NB4 (cell line): ENCODE data around the gene LIPT1.

Experiments
- DNase-seq: peaks from one replicate; pipeline ENCODE4 v3.0.0; 2010; ENCODE audit warnings: low read depth
- H3K4me3 ChIP-seq: one replicate; pipeline ENCODE4 v1.5.1; 2011; ENCODE audit warnings: mild to moderate bottlenecking, low read depth, low read length, moderate library complexity
- CTCF ChIP-seq: IDR thresholded peaks from one replicate; pipeline ENCODE4 v1.5.1; 2012; ENCODE audit warnings: low read depth, low read length
- MYC ChIP-seq: IDR thresholded peaks from 2 replicates; pipeline ENCODE4 v1.6.1; 2011; ENCODE audit warnings: low read depth, low read length
- POLR2A ChIP-seq: IDR thresholded peaks from 2 replicates; pipeline ENCODE4 v1.6.1; 2011; ENCODE audit warnings: mild to moderate bottlenecking; ENCODE audit not compliant: insufficient read length; ENCODE audit errors: extremely low read depth
- TF ChIP-seq, protein P1 (sequence below): IDR thresholded peaks from 2 replicates; pipeline ENCODE4 v1.6.1; 2011; ENCODE audit warnings: low read depth, low read length

Gene LIPT1

DNA sequence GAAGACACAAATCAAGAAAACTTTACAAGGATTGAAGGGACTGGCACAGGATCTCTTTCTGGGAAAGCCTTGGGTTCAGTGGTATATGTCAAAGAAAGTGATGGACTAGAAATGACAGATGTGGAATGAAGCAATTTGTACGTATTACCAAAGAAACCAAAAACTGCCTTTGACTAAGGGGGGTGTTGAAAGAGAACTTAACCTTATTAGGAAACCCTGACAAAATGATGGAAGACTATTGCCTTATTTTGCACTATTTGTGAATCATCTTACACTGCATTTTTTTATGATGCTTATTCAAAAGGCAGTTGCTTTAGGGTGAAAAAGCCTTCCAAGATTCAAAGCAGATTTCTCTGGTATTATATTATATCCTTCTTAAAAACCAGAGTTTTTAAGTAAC lies 4.1 kb upstream of the LIPT1 start:
- TF ChIP-seq MYC (no peak), CTCF (no peak), POLR2A (no peak)
- TF ChIP-seq, protein P1, sequence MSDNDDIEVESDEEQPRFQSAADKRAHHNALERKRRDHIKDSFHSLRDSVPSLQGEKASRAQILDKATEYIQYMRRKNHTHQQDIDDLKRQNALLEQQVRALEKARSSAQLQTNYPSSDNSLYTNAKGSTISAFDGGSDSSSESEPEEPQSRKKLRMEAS = no peak
- no peak overlapping the region for H3K4me3 ChIP-seq
- DNase-seq = peak; percentile 51

DNA sequence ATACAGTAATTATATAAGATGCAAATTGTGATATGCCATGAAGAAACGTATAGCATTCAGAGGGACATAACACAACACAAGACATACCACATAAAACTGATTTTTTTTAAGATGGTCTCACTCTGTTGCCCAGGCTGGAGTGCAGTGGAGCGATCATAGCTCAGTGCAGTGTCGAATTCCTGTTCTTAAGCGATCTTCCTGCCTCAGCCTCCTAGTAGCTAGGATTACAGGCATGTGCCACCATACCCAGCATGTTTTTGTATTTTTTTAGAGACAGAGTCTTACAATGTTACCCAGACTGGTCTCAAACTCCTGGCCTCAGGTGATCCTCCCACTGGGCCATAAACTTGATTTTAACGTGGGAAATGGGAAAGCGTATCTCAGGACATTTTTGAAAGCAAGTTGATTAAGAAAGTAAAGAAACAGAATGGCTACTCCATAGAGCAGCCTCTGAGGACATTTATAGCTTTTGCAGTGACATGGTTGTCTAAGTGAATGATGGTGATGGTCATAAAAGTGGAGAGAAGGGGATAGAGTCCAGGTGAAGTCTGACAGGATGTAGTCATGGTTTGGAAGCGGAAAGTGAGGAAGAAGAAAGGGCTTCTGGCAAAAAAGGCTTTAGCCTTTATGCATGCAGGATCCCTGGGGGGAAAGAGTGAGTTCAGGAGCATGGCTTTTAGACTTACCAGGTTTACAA lies 2.4 kb upstream of the LIPT1 start:
- DNase-seq = no peak
- H3K4me3 ChIP-seq = no peak overlapping the region
- TF ChIP-seq, protein P1 = no peak
- TF ChIP-seq MYC = no peak
- TF ChIP-seq POLR2A = no peak
- TF ChIP-seq CTCF = no peak

DNA sequence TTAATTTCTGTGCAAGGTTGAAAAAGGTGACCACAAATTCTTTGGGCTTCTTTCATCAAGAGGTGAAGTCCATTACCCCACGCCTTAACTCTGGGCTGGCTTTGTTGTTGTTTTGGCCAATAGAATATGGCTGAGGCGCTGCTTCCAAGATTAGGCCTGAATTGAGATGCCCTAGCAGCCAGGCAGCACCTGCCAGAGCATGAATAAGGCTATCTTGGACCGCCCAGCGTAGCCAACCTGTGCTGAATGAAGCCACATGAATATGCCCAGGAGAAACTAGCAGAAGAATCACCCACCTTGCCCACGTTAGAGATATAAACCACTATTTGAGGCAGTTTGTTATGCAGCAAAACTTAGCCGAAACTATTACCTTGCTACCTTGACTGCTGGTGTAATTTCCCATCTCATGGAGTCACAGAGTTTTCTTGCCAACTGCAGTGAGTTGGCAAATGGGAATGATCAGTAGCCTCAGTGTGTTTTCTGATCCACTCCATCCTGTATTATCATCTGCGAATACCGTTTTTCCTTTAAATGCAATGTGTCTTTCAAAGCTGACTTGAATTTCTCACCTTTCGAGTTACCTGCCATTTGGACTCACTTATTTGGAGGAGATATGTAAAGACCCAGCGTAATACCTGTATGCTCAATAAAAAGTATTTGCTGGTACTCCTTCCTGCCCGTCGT lies 704 bp upstream of the LIPT1 start:
- DNase-seq = no peak
- peak overlapping the region; percentile 95 for H3K4me3 ChIP-seq
- TF ChIP-seq MYC (no peak), POLR2A (no peak), CTCF (no peak)
- TF ChIP-seq, protein P1 = no peak

DNA sequence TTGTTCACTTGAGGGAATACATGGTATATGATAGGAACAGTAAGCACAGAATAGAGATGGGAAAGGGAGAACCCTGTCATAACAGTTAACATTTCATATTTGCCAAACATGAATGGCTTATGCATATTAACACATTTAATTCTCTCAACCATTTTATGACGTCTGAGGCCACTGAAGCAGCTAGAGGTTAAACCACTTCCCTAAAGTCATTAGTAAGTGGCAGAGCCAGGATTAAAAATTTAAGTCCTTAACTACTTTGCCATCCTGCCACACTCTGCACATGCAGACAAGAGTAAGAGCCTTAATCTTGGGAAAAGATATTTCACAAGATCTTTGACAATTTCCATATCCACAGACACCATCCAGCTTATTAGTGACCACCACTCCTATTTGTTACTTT lies 2.1 kb downstream of the LIPT1 start:
- peak; percentile 30 for DNase-seq

GRCh38 chr2:99158599-99158998 lies 3.8 kb downstream of the LIPT1 start:
- no peak for DNase-seq
- no peak overlapping the region for H3K4me3 ChIP-seq
- TF ChIP-seq MYC (no peak), POLR2A (no peak), CTCF (no peak)
- TF ChIP-seq, protein P1 = no peak

More for the DNA sequence above, 2.1 kb downstream of the LIPT1 start:
- no peak for TF ChIP-seq MYC
- TF ChIP-seq POLR2A = no peak
- TF ChIP-seq, protein P1 = no peak
- TF ChIP-seq CTCF = no peak
- no peak overlapping the region for H3K4me3 ChIP-seq
